LHCN-M2 (cell line): Measurements from ENCODE around the gene PRKCE. TPM values are rescaled to one million over a fixed set of nuclear protein-coding genes. Genes with fewer than 3 reads are reported as not detected.
A peak's percentile ranks its signal among the peaks of the same experiment; 100 is the strongest.
"Not testable (repeated sequence)": the region's sequence is repeated elsewhere in the genome, so short reads cannot be mapped to it uniquely, and the experiment has no call there.

Experiments used
- DNase-seq: peaks from one replicate; pipeline ENCODE4 v3.0.0-alpha.2; 2012; ENCODE audit warnings: low read depth
- total RNA-seq: library from RNA; depleted of rRNA; stranded (reverse); fragments of >200 nt; gene quantifications from 2 replicates; pipeline ENCODE4 v1.2.3, GENCODE V29; 2014

Gene PRKCE
- total RNA-seq, 1 experiment from 2014 or later: 6.0 TPM

- DNase-seq: no peak
Measured at GRCh38 chr2:45886171-45886663, 234.7 kb downstream of the PRKCE start.

GRCh38 chr2:45888167-45888566 lies 236.7 kb downstream of the PRKCE start:
- DNase-seq: peak; percentile 50

- DNase-seq: no peak
Measured at GRCh38 chr2:45888641-45889040, 237.2 kb downstream of the PRKCE start.

GRCh38 chr2:45889053-45889452 lies 237.6 kb downstream of the PRKCE start:
- peak; percentile 22 for DNase-seq

GRCh38 chr2:45889620-45890370 lies 238.3 kb downstream of the PRKCE start:
- no peak for DNase-seq

GRCh38 chr2:45890371-45890646 lies 238.8 kb downstream of the PRKCE start:
- not testable (repeated sequence) for DNase-seq

GRCh38 chr2:45890819-45891218 lies 239.3 kb downstream of the PRKCE start:
- no peak for DNase-seq

GRCh38 chr2:45891719-45892424 lies 240.4 kb downstream of the PRKCE start:
- DNase-seq: no peak

- DNase-seq: no peak
Measured at GRCh38 chr2:45892425-45892745, 240.9 kb downstream of the PRKCE start.

- no peak for DNase-seq
Measured at GRCh38 chr2:45892757-45893156, 241.3 kb downstream of the PRKCE start.

GRCh38 chr2:45894211-45894610 lies 242.7 kb downstream of the PRKCE start:
- DNase-seq: no peak

GRCh38 chr2:45895241-45895861 lies 243.9 kb downstream of the PRKCE start:
- no peak for DNase-seq

GRCh38 chr2:45896311-45896710 lies 244.8 kb downstream of the PRKCE start:
- DNase-seq: no peak

- DNase-seq: no peak
Measured at GRCh38 chr2:45897842-45898241, 246.4 kb downstream of the PRKCE start.

- no peak for DNase-seq
Measured at GRCh38 chr2:45898819-45899218, 247.3 kb downstream of the PRKCE start.

GRCh38 chr2:45899926-45900325 lies 248.5 kb downstream of the PRKCE start:
- DNase-seq: no peak

GRCh38 chr2:45901468-45902032 lies 250.1 kb downstream of the PRKCE start:
- no peak for DNase-seq

GRCh38 chr2:45902380-45902779 lies 250.9 kb downstream of the PRKCE start:
- no peak for DNase-seq

- DNase-seq: no peak
Measured at GRCh38 chr2:45902781-45903375, 251.4 kb downstream of the PRKCE start.

- DNase-seq: peak; percentile 46
Measured at GRCh38 chr2:45904267-45904945, 252.9 kb downstream of the PRKCE start.

GRCh38 chr2:45904946-45905631 lies 253.6 kb downstream of the PRKCE start:
- DNase-seq: no peak
